Measurements from ENCODE around the gene BST1. TPM values are rescaled to one million over a fixed set of nuclear protein-coding genes. Genes with fewer than 3 reads are reported as not detected.
"Not testable (repeated sequence)": the region's sequence is repeated elsewhere in the genome, so short reads cannot be mapped to it uniquely, and the experiment has no call there.

The BST1 gene
- total RNA-seq, 3 donors from 2014 or later (not counting 1 experiment from before 2014, with no cell fraction given) = 1.8 to 6.4 (median 2.2) TPM

DNA sequence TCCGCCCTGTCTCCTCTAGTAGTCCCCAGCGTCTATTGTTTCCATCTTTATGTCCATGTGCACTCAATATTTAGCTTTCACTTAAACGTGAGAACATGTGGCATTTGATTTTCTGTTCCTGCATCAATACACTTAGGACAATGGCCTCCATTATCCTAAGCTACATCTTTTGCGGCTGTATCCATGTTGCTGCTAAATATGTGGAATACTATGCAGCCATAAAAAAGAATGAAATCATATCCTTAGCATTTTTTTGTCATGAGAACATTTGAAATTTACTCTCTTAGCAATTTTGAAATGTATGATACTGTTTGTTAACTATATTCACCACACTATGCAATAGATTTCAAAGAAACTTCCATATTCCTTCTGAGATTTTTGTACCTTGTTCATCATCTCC is 55.4 kb downstream of the BST1 start:
- H3K4me1 ChIP-seq (ENCODE audit: control insufficient read depth, insufficient read depth, low read length) = peaks cover 40% of the 10 kb centered on the region
- Mint-ChIP-seq H3K27ac (no peak overlapping the region), H3K27me3 (ENCODE audit: low read depth in 2 of 2) (peaks cover 0 to 4% of the 10 kb centered on the region in 2 donors), H3K4me3 (peak overlapping the region; percentile 13), H3K36me3 (no peaks in the 10 kb centered on the region), H3K9me3 (no peaks in the 10 kb centered on the region), H3K4me1 (peaks cover 52 to 53% of the 10 kb centered on the region in 2 donors)
- TF ChIP-seq, protein P1, sequence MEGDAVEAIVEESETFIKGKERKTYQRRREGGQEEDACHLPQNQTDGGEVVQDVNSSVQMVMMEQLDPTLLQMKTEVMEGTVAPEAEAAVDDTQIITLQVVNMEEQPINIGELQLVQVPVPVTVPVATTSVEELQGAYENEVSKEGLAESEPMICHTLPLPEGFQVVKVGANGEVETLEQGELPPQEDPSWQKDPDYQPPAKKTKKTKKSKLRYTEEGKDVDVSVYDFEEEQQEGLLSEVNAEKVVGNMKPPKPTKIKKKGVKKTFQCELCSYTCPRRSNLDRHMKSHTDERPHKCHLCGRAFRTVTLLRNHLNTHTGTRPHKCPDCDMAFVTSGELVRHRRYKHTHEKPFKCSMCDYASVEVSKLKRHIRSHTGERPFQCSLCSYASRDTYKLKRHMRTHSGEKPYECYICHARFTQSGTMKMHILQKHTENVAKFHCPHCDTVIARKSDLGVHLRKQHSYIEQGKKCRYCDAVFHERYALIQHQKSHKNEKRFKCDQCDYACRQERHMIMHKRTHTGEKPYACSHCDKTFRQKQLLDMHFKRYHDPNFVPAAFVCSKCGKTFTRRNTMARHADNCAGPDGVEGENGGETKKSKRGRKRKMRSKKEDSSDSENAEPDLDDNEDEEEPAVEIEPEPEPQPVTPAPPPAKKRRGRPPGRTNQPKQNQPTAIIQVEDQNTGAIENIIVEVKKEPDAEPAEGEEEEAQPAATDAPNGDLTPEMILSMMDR (IDR thresholded peaks at IDR 0.05) = no peak
- H3K4me3 ChIP-seq (ENCODE audit: low read length) = no peak overlapping the region
- WGBS (ENCODE audit: insufficient coverage) = 100% methylated on average over 4 of the region's 4 CpGs
- no peaks in the 10 kb centered on the region for H3K36me3 ChIP-seq (ENCODE audit: control insufficient read depth, insufficient read depth, low read length)
- intact Hi-C loops (cut with micrococcal nuclease) = loop anchor here (5.0 to 10.0 kb wide), 2 partner anchors 753 to 1819 kb away; partner anchors contain the start of genes CPEB2 and LAP3
- H3K27me3 ChIP-seq (ENCODE audit: control insufficient read depth, insufficient read depth, low read length) = no peaks in the 10 kb centered on the region
- no peak overlapping the region for H3K27ac ChIP-seq (ENCODE audit: low read length)
- ATAC-seq = no peak
- H3K9me3 ChIP-seq (ENCODE audit: control insufficient read depth, insufficient read depth, low read length) = no peaks in the 10 kb centered on the region
- no peak for DNase-seq

GRCh38 chr4:15762460-15762859 is 59.6 kb downstream of the BST1 start:
- Mint-ChIP-seq H3K4me3 (peak overlapping the region; percentile 65), H3K27ac (peak overlapping the region; percentile 53 to 65), H3K4me1 (peaks cover 45 to 47% of the 10 kb centered on the region in 2 donors)
- H3K27ac ChIP-seq (ENCODE audit: low read length); H3K9me3 ChIP-seq (ENCODE audit: control insufficient read depth, insufficient read depth, low read length); H3K36me3 ChIP-seq (ENCODE audit: control insufficient read depth, insufficient read depth, low read length); H3K27me3 Mint-ChIP-seq (ENCODE audit: low read depth in 2 of 2); intact Hi-C loops (cut with micrococcal nuclease); H3K9me3 Mint-ChIP-seq; H3K27me3 ChIP-seq (ENCODE audit: control insufficient read depth, insufficient read depth, low read length); H3K4me3 ChIP-seq (ENCODE audit: low read length); DNase-seq; H3K36me3 Mint-ChIP-seq: not testable (repeated sequence)
- peaks cover 39% of the 10 kb centered on the region for H3K4me1 ChIP-seq (ENCODE audit: control insufficient read depth, insufficient read depth, low read length)
- peak in 1 of 3 donors; percentile 28 for ATAC-seq

GRCh38 chr4:15765391-15765790 is 62.5 kb downstream of the BST1 start:
- WGBS (ENCODE audit: insufficient coverage) = 36% methylated on average over 6 of the region's 6 CpGs
- peak in 1 of 2 donors; percentile 27 for DNase-seq
- TF ChIP-seq, protein P1 (IDR thresholded peaks at IDR 0.05) = no peak
- Mint-ChIP-seq H3K9me3 (peaks cover 4 to 5% of the 10 kb centered on the region in 2 donors), H3K27me3 (ENCODE audit: low read depth in 2 of 2) (no peaks in the 10 kb centered on the region), H3K4me3 (peak overlapping the region; percentile 68), H3K27ac (peak overlapping the region; percentile 71 to 85), H3K4me1 (peaks cover 43 to 45% of the 10 kb centered on the region in 2 donors), H3K36me3 (no peaks in the 10 kb centered on the region)
- intact Hi-C loops (cut with micrococcal nuclease) = no loop called here
- Histone ChIP-seq H3K36me3 (ENCODE audit: control insufficient read depth, insufficient read depth, low read length) (no peaks in the 10 kb centered on the region), H3K9me3 (ENCODE audit: control insufficient read depth, insufficient read depth, low read length) (no peaks in the 10 kb centered on the region), H3K4me1 (ENCODE audit: control insufficient read depth, insufficient read depth, low read length) (peaks cover 35% of the 10 kb centered on the region), H3K27ac (ENCODE audit: low read length) (no peak overlapping the region), H3K27me3 (ENCODE audit: control insufficient read depth, insufficient read depth, low read length) (no peaks in the 10 kb centered on the region), H3K4me3 (ENCODE audit: low read length) (no peak overlapping the region)
- ATAC-seq = no peak

- Mint-ChIP-seq H3K4me3 (peak overlapping the region; percentile 68), H3K36me3 (no peaks in the 10 kb centered on the region), H3K27ac (peak overlapping the region; percentile 71 to 85), H3K4me1 (peaks cover 50 to 52% of the 10 kb centered on the region in 2 donors), H3K27me3 (ENCODE audit: low read depth in 2 of 2) (no peaks in the 10 kb centered on the region), H3K9me3 (peaks cover 4 to 5% of the 10 kb centered on the region in 2 donors)
- peak; percentile 75 to 83 (median 76) for ATAC-seq
- Histone ChIP-seq H3K36me3 (ENCODE audit: control insufficient read depth, insufficient read depth, low read length) (no peaks in the 10 kb centered on the region), H3K4me3 (ENCODE audit: low read length) (no peak overlapping the region), H3K9me3 (ENCODE audit: control insufficient read depth, insufficient read depth, low read length) (no peaks in the 10 kb centered on the region), H3K27me3 (ENCODE audit: control insufficient read depth, insufficient read depth, low read length) (no peaks in the 10 kb centered on the region), H3K4me1 (ENCODE audit: control insufficient read depth, insufficient read depth, low read length) (peaks cover 40% of the 10 kb centered on the region), H3K27ac (ENCODE audit: low read length) (peak overlapping the region; percentile 24)
- intact Hi-C loops (cut with micrococcal nuclease) = loop anchor here (1.0 kb wide), 1 partner anchor 10 kb away; no protein-coding TSS in a partner anchor
- TF ChIP-seq, protein P1 (IDR thresholded peaks at IDR 0.05) = no peak
- peak; percentile 36 to 78 for DNase-seq
- under 1% methylated on average over 5 of the region's 6 CpGs for WGBS (ENCODE audit: insufficient coverage)
These were observed 63.2 kb downstream of the BST1 start for GRCh38 chr4:15765910-15766697.
